Stimulated activated CD8-positive, alpha-beta memory T cell treated with anti-CD3 and anti-CD28 coated beads, Interleukin-4, amount 100 ng/mL, for 4 hours (primary cell): Measurements from ENCODE around the gene SMDT1.
"Not testable (repeated sequence)": the region's sequence is repeated elsewhere in the genome, so short reads cannot be mapped to it uniquely, and the experiment has no call there.

Source experiments
- DNase-seq, 2 donors: peaks; one replicate each; pipeline ENCODE4 v3.0.0-alpha.2; 2020; ENCODE audit warnings: low read depth in 2 of 2, low spot score in 1 of 2

SMDT1 gene

DNA sequence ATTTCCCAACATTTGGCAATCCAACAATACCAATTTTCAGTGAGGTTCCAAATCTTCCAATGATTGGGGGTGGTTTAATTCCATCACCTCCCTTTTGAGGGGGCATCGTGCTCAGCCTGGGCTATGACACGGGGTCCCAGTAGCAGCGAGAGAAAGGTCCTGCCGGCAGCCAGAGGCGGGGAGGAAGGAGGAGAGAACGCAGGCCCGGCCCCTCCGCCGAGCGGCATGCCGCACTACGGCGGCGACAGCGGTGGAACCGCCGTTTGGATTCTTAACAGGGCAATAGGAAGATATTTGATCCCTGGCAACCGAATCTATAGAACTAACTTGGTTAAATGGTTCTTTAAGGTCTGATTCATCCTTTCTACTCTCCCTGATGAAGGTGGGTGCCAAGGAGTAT lies 29.3 kb downstream of the SMDT1 start:
- no peak for DNase-seq

DNA sequence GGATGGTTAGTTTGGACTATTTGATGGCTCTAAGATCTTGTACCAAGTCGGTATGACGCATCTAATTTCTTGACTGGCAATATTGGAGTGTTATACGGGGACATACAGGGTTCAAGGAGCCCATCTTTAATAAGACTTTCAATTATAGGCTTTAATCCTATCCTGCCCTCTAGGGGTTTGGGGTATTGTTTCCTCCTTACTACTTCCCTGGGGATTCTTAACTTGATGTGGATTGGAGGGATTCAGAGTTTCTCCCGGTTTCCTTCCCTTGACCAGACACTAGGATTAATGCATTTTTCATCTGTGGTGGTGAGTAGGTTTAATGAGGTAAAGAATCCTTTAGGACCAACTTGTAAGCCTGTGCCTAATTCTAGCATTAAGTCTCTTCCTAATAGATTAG lies 32.3 kb downstream of the SMDT1 start:
- DNase-seq: no peak

DNA sequence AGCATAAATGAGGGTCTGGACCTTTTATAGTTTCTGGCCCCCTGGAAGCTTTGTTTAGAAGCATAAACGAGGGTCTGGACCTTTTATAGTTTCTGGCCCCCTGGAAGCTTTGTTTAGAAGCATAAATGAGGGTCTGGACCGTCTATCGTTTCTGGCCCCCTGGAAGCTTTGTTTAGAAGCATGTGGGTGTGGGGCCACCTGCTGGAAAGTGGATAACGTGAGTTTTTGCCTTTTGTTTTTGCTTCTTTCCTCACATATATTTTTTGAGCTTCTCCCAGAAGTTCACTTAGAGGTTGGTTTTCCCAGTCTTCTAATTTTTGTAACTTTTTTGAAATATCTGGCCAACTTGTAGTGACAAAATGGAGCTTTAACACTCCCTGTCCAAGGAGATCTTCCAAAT lies 33.3 kb downstream of the SMDT1 start:
- DNase-seq: not testable (repeated sequence)

DNA sequence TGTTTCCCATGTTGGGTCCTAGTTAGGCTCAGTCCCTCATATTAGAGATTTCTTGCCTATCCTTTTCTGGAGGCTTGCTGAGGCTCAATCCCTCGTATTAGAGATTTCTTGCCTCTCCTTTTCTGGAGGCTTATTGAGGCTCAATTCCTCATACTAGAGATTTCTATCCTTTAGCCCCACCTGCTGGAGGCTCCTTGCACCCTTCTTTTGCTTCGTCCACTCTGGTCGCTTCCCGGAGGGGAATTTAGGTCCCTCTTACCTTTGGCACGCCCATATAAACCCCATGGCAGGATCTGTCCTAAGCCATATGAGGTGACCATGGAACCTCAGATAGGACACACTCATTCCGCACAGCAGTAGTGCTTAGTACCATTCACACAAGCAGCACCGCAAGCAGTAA lies 35.2 kb downstream of the SMDT1 start:
- DNase-seq: no peak

DNA sequence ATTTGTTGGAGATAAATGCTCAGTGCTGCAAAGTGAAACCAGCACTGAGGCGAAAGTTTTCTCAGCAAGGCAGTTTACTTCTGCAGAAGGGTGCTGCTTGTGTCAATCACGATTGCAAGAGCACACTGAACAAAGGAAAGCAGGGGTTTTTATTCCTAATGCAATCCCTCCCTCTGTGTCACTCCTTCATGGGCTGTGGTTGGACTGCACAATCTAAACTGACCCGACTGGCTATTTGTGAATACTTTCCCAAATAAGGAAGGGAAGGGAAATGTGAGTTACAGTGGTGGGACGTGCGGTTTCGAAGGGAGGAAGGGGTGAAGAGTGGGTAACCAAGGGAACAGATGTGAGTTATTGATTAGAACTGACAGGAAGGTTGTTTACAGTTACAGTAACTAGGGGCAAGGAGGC lies 35.9 kb downstream of the SMDT1 start:
- DNase-seq: not testable (repeated sequence)

DNA sequence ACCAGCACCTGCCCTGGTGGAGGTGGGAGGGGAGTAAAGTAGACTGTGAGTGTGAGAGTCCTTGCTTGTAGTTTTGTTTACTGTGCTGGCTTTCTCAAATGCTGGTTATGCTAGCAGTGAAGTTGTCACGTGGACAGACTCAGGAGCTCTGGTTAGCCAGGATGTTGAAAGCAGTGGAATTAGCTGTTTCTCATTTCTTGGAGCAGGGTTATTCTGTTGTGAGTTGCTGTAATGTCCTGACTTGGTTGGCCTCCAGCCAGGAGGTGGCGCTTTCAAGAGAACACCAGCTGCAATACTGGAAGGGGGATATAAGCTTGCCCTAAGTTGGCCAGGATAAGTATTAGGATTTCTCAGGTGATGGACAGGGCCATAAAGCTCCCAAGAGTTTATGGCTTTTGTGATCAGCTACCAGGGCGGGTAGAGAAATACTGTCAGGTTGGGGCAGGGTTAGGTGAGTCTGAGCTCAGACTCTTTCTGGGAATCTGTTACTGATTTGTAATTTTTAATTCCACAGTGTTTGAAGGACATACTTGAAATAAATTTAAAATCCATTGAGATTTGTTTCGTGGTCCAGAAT lies 37.4 kb downstream of the SMDT1 start:
- DNase-seq: no peak

DNA sequence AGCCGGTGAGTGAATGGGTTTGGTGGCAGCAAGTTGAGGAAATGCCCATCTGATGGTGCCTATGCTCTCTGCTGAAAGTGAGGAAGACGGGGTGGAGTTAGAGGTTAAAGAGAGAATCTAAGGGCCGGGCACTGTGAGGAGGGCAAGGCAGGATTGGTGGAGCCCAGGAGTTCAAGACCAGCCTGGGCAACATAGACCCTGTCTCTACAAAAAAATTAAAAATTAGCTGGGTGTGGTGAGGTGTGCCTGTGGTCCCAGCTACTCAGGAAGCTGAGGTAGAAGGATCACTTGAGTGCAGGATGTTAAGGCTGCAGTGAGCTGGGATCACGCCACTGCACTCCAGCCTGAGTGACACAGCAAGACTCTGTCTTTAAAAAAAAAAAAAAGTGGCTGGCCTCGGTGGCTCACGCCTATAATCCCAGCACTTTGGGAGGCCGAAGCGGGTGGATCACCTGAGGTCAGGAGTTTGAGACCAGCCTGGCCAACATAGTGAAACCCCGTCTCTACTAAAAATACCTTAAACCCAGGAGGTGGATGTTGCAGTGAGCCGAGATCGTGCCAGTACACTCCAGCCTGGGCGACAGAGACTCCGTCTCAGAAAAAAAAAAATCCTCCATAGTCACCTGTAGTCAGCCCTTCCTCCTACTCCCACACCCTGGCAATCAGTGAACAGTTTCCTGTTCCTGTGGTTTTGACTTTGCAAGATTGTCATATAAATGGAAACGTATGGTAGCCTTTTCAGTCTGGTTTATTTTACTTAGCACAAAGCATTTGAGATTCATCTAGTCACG lies 40.9 kb downstream of the SMDT1 start:
- DNase-seq: peak in 1 of 2 donors; percentile 18

DNA sequence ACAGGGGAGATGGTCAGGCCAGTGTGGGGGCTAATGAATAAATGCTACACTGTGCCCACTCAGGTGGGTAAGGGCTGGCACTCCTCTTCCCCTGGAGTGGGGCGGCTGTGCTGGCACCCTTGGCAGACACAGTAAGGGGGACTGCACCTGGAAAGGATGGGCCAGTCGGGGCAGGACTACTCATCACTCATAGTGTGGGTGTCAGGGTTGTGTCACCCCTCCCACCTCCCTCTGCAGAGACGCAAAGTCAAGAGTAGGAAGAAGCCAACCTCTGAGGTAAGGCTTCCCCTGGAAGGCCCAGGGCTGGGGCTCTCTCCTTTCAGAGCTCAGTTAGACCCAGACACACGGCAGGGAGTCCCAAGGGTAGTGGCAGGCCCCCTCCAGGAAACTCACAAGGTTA lies 44.0 kb downstream of the SMDT1 start:
- DNase-seq: not testable (repeated sequence)

DNA sequence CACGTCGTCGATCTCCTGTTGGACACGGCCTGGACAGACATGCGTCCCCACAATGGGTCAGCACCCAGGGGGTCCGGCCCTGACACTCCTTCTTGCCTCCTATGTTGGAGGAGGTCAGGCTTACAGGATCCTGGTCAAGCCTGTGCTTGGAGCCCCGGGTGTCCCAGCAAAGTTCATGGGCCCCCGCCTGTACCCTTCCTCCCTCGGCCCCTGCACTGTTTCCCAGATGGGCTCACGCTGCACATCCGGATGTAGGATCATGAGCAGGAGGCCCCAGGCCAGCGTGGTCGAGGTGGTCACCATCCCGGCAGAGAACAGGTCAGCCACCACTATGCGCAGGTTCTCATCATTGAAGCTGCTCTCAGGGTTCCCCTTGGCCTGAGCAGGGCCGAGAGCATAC lies 48.1 kb downstream of the SMDT1 start:
- DNase-seq: no peak

DNA sequence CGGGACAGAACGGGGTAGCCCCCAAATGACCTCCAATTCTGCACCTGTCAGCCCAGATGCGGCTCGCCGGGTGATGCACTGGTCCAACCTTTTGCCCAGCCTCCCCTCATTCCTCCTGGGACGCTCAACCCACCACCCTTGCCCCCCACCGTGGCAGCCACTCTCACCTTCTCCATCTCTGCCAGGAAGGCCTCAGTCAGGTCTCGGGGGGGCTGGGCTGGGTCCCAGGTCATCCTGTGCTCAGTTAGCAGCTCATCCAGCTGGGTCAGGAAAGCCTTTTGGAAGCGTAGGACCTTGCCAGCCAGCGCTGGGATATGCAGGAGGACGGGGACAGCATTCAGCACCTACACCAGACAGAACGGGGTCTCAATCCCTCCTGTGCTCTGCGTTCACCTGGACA lies 48.5 kb downstream of the SMDT1 start:
- not testable (repeated sequence) for DNase-seq

DNA sequence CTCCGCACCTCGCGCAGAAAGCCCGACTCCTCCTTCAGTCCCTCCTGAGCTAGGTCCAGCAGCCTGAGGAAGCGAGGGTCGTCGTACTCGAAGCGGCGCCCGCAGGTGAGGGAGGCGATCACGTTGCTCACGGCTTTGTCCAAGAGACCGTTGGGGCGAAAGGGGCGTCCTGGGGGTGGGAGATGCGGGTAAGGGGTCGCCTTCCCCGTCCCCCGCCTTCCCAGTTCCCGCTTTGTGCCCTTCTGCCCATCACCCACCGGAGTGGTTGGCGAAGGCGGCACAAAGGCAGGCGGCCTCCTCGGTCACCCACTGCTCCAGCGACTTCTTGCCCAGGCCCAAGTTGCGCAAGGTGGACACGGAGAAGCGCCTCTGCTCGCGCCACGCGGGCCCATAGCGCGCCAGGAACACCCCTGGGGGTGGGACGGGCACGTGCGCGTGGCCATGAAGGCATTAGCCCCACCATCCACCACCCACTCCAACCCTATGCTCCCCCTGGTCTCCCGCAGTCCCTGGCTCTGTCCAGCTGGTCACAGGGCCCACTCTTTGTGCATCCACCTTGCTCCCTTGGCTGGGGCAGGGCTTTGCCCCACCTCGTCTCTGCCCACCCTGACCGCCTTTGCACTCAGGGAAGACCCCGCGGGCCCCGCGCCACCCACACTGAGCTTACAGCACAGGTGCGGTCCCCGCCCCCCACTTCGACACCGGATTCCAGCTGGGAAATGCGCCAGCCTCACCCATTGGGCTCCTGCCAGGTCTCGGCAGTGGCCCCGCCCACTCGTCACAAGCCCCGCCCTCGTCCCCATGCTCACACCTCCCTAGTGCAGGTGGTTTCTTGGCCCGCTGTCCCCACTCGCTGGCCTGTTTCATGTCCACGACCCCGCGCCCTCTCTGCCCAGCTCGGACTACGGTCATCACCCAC lies 49.5 kb downstream of the SMDT1 start:
- not testable (repeated sequence) for DNase-seq

DNA sequence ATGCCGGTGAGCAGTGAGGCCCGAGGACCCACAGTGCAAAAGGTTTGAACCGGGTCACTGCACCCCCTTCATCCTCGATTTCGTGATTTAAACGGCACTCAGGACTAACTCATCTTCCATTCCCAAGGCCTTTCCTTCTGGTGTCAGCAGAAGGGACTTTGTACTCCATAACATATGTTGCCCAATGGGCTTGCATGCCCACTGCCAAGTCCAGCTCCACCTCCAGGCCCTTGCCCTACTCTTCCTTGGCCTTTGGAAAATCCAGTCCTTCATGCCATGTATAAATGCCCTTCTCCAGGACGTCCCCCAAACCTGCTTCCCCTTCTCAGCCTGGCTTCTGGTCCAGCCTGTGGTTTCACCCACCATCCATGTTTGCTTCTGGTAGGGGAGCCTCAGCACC lies 50.7 kb downstream of the SMDT1 start:
- DNase-seq: not testable (repeated sequence)

DNA sequence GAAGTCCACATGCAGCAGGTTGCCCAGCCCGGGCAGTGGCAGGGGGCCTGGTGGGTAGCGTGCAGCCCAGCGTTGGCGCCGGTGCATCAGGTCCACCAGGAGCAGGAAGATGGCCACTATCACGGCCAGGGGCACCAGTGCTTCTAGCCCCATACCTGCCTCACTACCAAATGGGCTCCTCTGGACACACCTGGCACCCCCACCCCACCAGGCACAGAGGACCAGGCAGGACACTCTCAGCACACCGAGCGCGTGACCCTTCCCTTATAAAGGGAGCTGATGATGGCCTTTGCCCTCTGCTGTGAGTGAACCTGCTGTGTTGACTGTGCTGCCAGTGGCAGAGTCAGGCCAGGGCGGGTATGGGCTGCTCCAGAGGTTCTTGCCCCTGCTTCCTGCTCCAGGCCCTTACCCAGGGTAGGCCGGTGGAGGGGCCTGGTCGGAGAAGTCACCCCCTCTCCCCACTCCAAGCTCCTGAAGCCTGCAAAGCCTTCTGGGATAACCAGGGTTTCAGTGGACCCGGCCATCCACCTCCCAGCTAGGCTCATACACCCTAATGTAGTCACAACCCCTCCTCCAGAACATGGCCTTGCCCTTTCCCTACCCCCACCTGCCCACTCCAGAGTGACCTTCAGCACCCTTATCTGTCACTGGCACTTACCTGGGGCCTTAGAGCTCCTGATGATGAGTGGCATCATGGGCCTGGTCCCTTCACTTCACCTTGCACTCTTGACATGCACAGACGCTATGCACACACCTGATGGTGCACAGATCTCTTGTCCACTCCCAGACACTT lies 51.3 kb downstream of the SMDT1 start, which contains the start of gene CYP2D6:
CYP2D6 (minus strand) TSS at position 172 of the 793 bp plus-strand sequence; CDS start at position 153, 19 bp downstream.
- not testable (repeated sequence) for DNase-seq

DNA sequence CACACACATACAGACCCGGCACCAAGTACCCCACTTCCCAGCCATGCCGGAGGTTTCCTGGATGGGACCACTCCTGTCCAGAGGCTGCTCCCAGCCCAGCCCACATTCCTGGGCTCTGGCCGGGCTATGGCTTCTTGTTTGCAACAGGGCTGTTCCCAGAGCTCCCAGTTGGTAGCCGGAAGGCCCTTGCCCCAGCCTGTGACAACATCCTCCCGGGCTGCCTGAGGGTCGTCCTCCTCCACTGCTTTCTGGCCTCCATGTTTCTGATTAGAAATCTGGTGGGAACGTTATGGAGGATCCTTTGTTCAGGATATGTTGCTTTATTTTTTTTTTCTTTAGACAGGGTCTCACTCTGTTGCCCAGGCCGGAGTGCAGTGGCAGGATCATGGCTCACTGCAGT lies 52.1 kb downstream of the SMDT1 start:
- no peak for DNase-seq

DNA sequence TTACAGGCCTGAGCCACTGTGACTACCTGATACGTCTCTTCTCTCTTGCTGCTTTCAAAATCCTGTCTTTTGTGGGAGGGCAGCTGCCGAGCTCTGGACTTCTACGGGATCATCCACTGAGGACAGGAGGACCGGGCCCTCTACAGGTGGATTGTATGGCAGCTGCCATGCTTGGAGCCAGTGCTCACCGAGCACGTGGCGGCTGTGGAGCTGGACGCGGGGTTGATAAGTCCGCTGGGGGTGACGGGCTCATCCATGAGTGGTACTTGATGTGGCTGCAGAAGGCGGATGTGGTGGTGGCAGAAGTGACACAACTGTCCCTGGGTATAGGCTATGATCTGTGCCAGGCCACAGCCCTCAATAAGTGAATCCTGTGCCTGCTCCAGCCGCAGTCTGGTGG lies 53.0 kb downstream of the SMDT1 start:
- no peak for DNase-seq
